ENCODE measurements around the gene TOX4. TPM values are rescaled to one million over a fixed set of nuclear protein-coding genes. Genes with fewer than 3 reads are reported as not detected.

The TOX4 gene
- total RNA-seq, 2 donors from 2014 or later = 78.5 to 81.7 TPM

- Mint-ChIP-seq H3K36me3 (ENCODE audit: low read depth) (peaks cover 86% of the 10 kb centered on the region), H3K4me1 (peaks cover 10% of the 10 kb centered on the region), H3K4me3 (peak overlapping the region; percentile 91), H3K9me3 (no peaks in the 10 kb centered on the region), H3K27me3 (no peaks in the 10 kb centered on the region), H3K27ac (peak overlapping the region; percentile 94)
- peak; percentile 63 for ATAC-seq (replicated peaks)
Measured at GRCh38 chr14:21476523-21476924, 471 bp upstream of the TOX4 start.

DNA sequence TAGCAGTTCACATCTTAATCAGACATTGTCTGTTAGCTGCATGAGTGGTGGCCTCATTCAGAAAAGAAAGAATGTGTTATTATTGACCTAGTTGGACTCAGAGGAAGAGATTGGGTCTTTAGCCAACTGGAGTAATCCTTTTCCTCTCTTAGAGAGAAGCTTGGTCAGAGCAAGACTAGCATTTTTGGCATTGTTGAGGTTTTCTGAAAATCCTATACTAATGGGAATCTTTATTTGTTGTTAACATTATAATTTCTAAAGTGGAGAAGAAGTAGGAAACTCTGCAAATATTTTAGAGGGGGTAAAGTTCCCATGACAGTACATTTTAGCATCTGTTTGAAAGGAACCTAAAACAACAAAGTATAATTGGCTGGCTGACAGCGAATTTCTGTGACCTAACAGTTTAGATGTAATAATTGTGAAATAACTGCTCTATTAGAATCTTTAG lies 9.7 kb downstream of the TOX4 start:
- no peak overlapping the region for H3K4me3 Mint-ChIP-seq
- no peaks in the 10 kb centered on the region for H3K9me3 Mint-ChIP-seq
- peaks cover under 1% of the 10 kb centered on the region for H3K4me1 Mint-ChIP-seq
- ATAC-seq (replicated peaks) = no peak
- H3K27me3 Mint-ChIP-seq = no peaks in the 10 kb centered on the region
- peaks cover 75% of the 10 kb centered on the region for H3K36me3 Mint-ChIP-seq (ENCODE audit: low read depth)
- peak overlapping the region; percentile 8 for H3K27ac Mint-ChIP-seq

- ATAC-seq (replicated peaks) = no peak
- Mint-ChIP-seq H3K4me1 (peaks cover 7% of the 10 kb centered on the region), H3K27ac (no peak overlapping the region), H3K4me3 (no peak overlapping the region), H3K27me3 (no peaks in the 10 kb centered on the region), H3K36me3 (ENCODE audit: low read depth) (peaks cover 100% of the 10 kb centered on the region), H3K9me3 (no peaks in the 10 kb centered on the region)
Measured at GRCh38 chr14:21494902-21495762, 18.1 kb downstream of the TOX4 start.

DNA sequence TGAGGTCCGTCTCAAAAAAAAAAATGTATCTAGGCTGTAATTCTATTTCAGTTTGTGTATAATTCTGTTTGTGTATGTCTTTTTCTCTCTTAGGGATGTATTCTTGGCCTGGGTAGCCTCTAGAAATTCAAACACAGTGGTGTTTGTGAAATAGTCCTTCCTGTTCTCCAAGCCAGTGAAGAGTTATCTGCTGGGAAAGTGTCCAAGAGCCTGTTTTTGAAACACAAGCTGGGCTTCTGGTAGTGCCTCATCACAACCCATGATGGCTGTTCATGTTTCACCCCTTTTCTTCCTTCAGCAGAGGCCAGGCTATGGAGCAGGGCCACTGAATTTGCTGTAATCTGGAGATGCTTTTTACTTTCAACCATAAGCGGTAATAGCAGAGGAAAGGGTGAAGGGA lies 19.5 kb downstream of the TOX4 start:
- Mint-ChIP-seq H3K36me3 (ENCODE audit: low read depth) (peaks cover 100% of the 10 kb centered on the region), H3K4me1 (peaks cover 14% of the 10 kb centered on the region), H3K27me3 (no peaks in the 10 kb centered on the region), H3K27ac (no peak overlapping the region), H3K9me3 (no peaks in the 10 kb centered on the region), H3K4me3 (no peak overlapping the region)
- no peak for ATAC-seq (replicated peaks)

- Mint-ChIP-seq H3K9me3 (no peaks in the 10 kb centered on the region), H3K27ac (peak overlapping the region; percentile 75), H3K27me3 (no peaks in the 10 kb centered on the region), H3K4me3 (peak overlapping the region; percentile 46), H3K4me1 (peaks cover 14% of the 10 kb centered on the region), H3K36me3 (ENCODE audit: low read depth) (peaks cover 100% of the 10 kb centered on the region)
- peak; percentile 77 for ATAC-seq (replicated peaks)
Measured at GRCh38 chr14:21498540-21499526, 21.8 kb downstream of the TOX4 start.

DNA sequence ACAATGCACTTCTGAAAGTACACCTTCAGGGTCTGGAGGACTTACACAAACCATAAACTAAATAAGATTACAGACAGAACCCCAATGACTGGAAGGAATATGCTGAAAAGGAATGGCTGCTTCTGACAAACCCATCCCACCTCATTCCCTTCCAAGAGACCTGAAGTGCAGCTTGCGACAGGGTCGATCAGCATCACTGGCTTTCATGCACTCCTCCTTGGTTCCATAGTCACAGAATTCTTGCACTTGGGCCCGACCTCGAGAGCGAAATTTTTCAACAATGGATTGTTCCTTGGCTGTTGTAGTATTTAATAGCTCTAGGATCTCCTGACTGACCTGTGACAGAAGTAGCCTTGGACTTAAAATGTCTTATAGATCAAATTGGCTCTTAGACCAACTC lies 24.6 kb downstream of the TOX4 start:
- Mint-ChIP-seq H3K27ac (no peak overlapping the region), H3K4me1 (peaks cover 18% of the 10 kb centered on the region), H3K36me3 (ENCODE audit: low read depth) (peaks cover 85% of the 10 kb centered on the region), H3K27me3 (no peaks in the 10 kb centered on the region), H3K4me3 (no peak overlapping the region), H3K9me3 (no peaks in the 10 kb centered on the region)
- ATAC-seq (replicated peaks) = no peak

GRCh38 chr14:21503376-21503775 lies 26.4 kb downstream of the TOX4 start:
- H3K27ac Mint-ChIP-seq = peak overlapping the region; percentile 41
- ATAC-seq (replicated peaks) = no peak
- H3K4me1 Mint-ChIP-seq = peaks cover 26% of the 10 kb centered on the region
- H3K9me3 Mint-ChIP-seq = no peaks in the 10 kb centered on the region
- H3K36me3 Mint-ChIP-seq (ENCODE audit: low read depth) = peaks cover 81% of the 10 kb centered on the region
- H3K4me3 Mint-ChIP-seq = no peak overlapping the region
- no peaks in the 10 kb centered on the region for H3K27me3 Mint-ChIP-seq

DNA sequence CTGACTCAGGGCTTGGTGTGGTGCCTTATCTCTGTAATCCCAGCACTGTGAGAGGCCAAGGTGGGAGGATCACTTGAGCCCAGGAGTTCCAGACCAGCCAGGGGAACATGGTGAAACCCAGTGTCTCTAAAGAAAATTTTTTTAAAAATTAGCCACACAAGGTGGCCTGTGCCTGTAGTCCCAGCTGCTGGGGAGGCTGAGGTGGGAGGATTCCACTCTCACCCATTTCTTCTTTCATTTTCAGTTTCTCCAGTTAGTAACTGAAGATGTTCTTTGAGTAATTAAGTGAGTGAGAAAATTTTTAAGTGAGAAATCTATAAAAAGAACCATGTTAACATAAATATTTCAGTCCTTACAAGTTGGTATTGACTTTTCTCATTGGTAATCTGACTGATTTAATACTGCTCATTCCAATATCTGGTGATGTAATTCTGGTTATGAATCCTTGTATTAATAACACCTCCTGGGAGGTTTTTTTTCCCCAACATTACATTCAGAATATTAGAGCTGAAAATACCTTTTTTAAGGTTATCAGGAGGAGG lies 28.1 kb downstream of the TOX4 start:
- Mint-ChIP-seq H3K27me3 (no peaks in the 10 kb centered on the region), H3K27ac (peak overlapping the region; percentile 0), H3K4me3 (peak overlapping the region; percentile 16), H3K4me1 (peaks cover 23% of the 10 kb centered on the region), H3K36me3 (ENCODE audit: low read depth) (peaks cover 81% of the 10 kb centered on the region), H3K9me3 (no peaks in the 10 kb centered on the region)
- peak; percentile 82 for ATAC-seq (replicated peaks)

DNA sequence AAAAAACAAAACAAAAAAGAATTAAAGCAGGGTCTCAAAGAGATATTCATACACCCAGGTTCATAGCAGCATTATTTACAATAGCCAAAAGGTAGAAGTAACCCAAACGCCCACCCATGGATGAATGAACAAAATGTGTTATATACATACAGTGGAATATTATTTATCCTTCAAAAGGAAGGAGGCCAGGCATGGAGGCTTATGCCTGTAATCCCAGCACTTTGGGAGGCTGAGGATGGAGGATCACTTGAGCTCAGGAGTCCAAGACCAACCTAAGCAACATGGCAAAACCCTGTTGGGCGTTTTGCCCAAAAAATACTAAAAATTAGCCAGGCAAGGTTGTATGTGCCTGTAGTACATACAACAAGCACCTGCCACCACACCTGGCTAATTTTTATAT lies 29.6 kb downstream of the TOX4 start:
- Mint-ChIP-seq H3K9me3 (no peaks in the 10 kb centered on the region), H3K4me1 (peaks cover 19% of the 10 kb centered on the region), H3K27me3 (no peaks in the 10 kb centered on the region), H3K36me3 (ENCODE audit: low read depth) (peaks cover 69% of the 10 kb centered on the region), H3K4me3 (no peak overlapping the region), H3K27ac (no peak overlapping the region)
- no peak for ATAC-seq (replicated peaks)

GRCh38 chr14:21509432-21510143 lies 32.6 kb downstream of the TOX4 start:
- H3K27me3 Mint-ChIP-seq = no peaks in the 10 kb centered on the region
- peak overlapping the region; percentile 82 for H3K27ac Mint-ChIP-seq
- peaks cover 19% of the 10 kb centered on the region for H3K4me1 Mint-ChIP-seq
- ATAC-seq (replicated peaks) = no peak
- no peaks in the 10 kb centered on the region for H3K9me3 Mint-ChIP-seq
- peaks cover 45% of the 10 kb centered on the region for H3K36me3 Mint-ChIP-seq (ENCODE audit: low read depth)
- H3K4me3 Mint-ChIP-seq = peak overlapping the region; percentile 84

GRCh38 chr14:21510735-21511657 lies 34.0 kb downstream of the TOX4 start, which contains the start of gene METTL3:
METTL3 (minus strand) TSS chr14:21511340; CDS start chr14:21511223, 117 bp downstream.
- peak within 1 kb of the TSS; percentile 82 for H3K27ac Mint-ChIP-seq
- peak; percentile 99 for ATAC-seq (replicated peaks)
- peaks cover 2% of the 10 kb centered on the region for H3K27me3 Mint-ChIP-seq
- peaks cover 40% of the 10 kb centered on the region for H3K36me3 Mint-ChIP-seq (ENCODE audit: low read depth)
- H3K4me1 Mint-ChIP-seq = peaks cover 15% of the 10 kb centered on the region
- peak within 1 kb of the TSS; percentile 84 for H3K4me3 Mint-ChIP-seq
- H3K9me3 Mint-ChIP-seq = no peaks in the 10 kb centered on the region

- no peak for ATAC-seq (replicated peaks)
- peaks cover 8% of the 10 kb centered on the region for H3K27me3 Mint-ChIP-seq
- no peaks in the 10 kb centered on the region for H3K9me3 Mint-ChIP-seq
- peaks cover 6% of the 10 kb centered on the region for H3K4me1 Mint-ChIP-seq
- H3K4me3 Mint-ChIP-seq = no peak overlapping the region
- H3K36me3 Mint-ChIP-seq (ENCODE audit: low read depth) = peaks cover 10% of the 10 kb centered on the region
- no peak overlapping the region for H3K27ac Mint-ChIP-seq
Measured at GRCh38 chr14:21514341-21514740, 37.3 kb downstream of the TOX4 start.

DNA sequence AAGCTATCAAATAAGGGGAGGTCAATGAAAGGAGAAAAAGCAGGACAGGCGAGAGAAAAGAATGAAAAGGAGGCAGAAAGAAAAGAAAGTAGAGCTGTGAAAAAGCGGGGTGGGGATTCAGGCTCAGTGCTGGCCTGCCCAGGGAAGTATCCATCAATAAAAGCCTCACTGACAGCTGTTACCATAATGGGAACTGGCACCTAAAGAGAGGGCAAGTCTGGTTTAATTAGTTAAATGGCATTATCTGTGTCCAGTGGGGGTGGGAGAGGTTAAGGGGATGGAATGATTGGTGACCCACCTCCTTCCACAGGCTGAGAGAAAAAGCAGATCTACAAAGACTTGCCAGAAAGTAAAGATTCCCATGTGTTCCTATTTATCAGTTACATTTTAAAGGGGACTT lies 41.7 kb downstream of the TOX4 start:
- Mint-ChIP-seq H3K27me3 (peaks cover 8% of the 10 kb centered on the region), H3K36me3 (ENCODE audit: low read depth) (no peaks in the 10 kb centered on the region), H3K27ac (no peak overlapping the region), H3K9me3 (no peaks in the 10 kb centered on the region), H3K4me1 (no peaks in the 10 kb centered on the region), H3K4me3 (no peak overlapping the region)
- ATAC-seq (replicated peaks) = no peak
